GM12865 (cell line): ENCODE results near the gene COL23A1.

Source experiments
- DNase-seq: peaks from one replicate; pipeline ENCODE4 v3.0.0; 2010; ENCODE audit warnings: low read depth
- H3K4me3 ChIP-seq: 2 replicates; pipeline ENCODE4 v1.5.1; 2011; ENCODE audit warnings: mild to moderate bottlenecking, low read depth, low read length, control low read depth
- CTCF ChIP-seq: IDR thresholded peaks from 2 replicates; pipeline ENCODE4 v1.5.1; 2011; ENCODE audit warnings: low read length, control low read depth, low read depth, inconsistent platforms; ENCODE audit not compliant: insufficient read depth; ENCODE audit errors: missing control alignments

Gene COL23A1

DNA sequence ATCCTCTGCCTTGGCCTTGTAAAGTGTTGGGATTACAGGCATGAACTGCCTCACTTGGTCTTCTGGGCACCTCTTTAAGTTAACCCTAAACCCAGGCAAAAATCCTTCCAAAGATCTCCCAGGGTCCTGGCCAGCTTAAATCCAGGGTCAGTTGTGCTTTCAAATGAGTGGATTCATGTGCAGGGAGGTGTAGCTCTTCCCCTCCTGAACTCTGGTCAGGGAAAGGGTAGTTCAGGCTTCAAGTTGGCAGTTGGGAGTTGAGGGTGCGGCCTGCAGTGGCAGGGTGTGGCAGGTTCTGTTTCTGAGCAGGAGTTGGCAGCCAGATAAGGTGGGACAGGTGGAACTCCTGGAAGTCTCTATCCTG lies 382.3 kb downstream of the COL23A1 start:
- H3K4me3 ChIP-seq, result no peak overlapping the region
- DNase-seq, result no peak
- TF ChIP-seq CTCF, result no peak

DNA sequence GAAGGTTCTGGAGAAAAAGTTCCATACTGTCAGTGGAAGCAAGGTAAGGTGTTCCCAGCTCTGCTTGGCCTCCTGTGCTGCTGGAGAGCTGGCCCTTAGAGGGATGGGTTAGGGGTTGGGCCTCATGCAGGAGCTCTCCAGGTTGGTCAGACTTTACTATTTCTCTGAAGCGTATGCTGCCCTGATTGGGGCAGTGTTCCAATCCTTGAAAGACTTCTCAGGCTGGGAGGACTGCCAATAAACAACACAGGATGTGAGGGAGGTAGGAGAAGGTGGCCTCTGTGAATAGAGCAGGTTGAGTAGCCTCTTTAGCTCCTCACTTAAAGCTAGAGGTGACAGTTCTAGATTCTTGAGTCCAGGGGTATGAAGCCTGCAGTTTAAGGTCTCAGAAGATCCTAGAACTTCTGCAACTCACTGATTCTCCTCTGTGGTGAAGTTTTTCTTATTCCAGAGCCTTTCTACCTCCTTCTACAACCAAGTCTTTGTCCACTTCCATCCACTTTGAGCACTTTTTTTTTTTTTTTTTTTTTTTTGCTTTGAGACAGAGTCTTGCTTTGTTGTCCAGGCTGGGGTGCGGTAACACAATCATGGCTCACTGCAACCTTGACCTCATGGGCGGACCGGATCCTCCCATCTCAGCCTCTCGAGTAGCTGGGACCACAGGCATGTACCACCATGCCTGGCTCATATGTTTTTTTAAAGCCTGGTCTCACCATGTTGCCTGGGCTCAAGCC lies 382.8 kb downstream of the COL23A1 start:
- DNase-seq, result no peak

DNA sequence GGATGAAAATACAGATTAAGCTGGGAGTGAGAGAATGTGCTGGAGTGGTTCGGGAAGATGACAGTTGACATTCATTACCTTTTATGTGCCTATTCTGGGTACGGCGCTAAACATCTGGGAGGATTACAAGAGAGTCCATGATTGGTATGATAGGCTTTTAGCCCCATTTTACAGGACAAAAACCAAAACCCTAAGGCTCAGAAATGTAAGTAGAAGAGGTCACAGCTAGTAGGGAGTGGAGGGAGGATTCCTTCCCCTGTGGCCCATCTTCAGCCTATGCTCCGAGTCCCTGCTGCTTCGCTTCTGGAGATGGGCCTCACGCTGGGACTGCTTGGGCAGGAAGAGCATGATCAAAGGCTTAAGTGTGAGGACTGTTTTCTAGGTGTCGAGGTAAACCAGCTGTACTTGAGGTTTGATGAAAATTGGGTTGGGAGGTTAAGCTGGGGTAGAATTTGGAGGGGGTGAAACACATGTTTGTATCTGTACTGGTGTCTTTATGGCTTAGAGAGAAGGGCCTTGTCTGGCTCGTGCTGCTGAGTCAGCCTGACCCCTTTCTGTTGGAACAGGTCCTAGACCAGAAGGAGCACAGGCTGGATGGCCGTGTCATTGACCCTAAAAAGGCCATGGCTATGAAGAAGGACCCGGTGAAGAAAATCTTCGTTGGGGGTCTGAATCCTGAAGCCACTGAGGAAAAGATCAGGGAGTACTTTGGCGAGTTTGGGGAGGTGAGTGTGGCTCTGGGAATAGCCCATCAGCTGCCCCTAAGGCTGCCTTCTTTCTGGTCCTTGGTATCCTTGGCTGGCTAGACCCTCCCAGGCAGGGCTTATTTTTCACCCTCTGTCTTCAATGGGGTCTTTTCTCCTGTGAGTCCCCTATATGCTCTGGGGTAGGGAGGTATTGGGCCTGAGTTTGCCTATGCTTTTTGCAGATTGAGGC lies 383.8 kb downstream of the COL23A1 start:
- peak overlapping the region; percentile 92 for H3K4me3 ChIP-seq
- no peak for DNase-seq
- TF ChIP-seq CTCF, result no peak

More for the DNA sequence above, 382.8 kb downstream of the COL23A1 start:
- TF ChIP-seq CTCF, result no peak
- no peak overlapping the region; the same call in 1 of the 2 replicates for H3K4me3 ChIP-seq

GRCh38 chr5:178205749-178206047 lies 384.5 kb downstream of the COL23A1 start:
- TF ChIP-seq CTCF, result no peak
- peak overlapping the region; percentile 92 for H3K4me3 ChIP-seq
- no peak for DNase-seq

GRCh38 chr5:178204935-178205748 lies 385.1 kb downstream of the COL23A1 start:
- TF ChIP-seq CTCF, result no peak
- peak; percentile 89 for DNase-seq
- H3K4me3 ChIP-seq, result peak overlapping the region; percentile 92

DNA sequence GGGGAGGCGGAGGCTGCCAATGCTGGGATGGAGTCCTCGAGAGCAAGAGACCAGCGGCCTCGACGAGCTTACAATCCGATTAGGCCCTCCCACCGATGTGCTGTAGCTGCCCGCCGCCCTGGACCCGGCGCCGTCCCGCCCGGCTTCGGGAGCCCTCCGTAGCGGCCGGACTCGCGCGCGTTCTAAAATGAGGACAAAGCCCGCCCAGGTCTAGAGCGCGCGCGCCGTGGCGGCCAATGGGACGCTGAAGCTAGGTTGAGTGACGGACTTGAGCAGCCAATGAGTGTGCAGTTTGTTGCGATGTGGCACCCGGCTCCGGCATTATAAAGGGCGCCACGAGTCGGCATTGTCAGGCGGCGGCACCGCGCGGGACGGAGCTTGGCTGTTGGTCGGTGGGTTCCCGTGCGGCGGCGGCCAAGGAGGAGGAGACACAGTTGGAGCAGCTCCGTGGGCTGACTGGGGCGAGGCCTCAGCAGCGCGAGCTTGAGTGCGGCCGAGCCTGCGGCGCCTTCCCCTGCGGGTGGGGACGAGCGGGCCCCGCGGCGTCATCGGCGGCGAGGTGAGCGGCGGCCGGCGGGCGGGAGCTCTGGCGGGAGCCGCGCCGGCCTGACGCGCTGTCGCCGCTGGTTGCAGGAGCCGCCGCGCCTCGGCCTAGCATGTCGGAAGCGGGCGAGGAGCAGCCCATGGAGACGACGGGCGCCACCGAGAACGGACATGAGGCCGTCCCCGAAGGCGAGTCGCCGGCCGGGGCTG lies 385.8 kb downstream of the COL23A1 start, which contains the start of gene HNRNPAB:
TSS of gene HNRNPAB (plus strand) at position 352 of the 753 bp plus-strand sequence. CDS start at position 657, 305 bp downstream.
- H3K4me3 ChIP-seq, result peak within 1 kb of the TSS; percentile 92
- no peak for TF ChIP-seq CTCF
- DNase-seq, result peak; percentile 98
